HG02870 (cell line): ENCODE data around the gene GRAMD4.

ENCODE experiments used
- ATAC-seq: cut with Tn5 transposase; IDR thresholded peaks from one replicate; pipeline ENCODE4 v1.9.1; 2021; ENCODE audit warnings: mild to moderate bottlenecking, moderate library complexity; ENCODE audit not compliant: unreplicated experiment

Gene GRAMD4

DNA sequence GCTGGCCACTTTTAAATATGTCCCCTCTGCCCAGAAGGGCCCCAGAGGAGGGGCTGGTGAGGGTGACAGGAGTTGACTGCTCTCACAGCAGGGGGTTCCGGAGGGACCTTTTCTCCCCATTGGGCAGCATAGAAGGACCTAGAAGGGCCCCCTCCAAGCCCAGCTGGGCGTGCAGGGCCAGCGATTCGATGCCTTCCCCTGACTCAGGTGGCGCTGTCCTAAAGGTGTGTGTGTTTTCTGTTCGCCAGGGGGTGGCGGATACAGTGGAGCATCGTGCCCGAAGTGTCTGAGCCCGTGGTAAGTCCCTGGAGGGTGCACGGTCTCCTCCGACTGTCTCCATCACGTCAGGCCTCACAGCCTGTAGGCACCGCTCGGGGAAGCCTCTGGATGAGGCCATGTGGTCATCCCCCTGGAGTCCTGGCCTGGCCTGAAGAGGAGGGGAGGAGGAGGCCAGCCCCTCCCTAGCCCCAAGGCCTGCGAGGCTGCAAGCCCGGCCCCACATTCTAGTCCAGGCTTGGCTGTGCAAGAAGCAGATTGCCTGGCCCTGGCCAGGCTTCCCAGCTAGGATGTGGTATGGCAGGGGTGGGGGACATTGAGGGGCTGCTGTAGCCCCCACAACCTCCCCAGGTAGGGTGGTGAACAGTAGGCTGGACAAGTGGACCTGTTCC is 46.5 kb downstream of the GRAMD4 start:
- ATAC-seq, result no peak

DNA sequence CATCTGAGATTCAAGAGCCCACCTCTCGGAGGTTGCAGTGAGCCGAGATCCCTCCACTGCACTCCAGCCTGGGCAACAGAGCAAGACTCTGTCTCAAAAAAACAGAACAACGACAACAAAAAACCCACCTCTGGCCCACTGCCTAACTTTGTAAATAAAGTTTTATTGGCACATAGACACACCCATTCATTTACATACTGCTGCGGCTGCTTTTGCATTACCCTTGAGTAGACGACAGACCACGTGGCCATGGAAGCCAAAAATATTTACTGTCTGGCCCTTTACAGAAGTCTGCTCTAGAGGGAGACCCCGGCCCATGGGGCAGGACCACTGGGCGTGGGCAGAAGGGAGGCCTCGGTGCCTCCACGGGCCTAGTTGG is 47.0 kb downstream of the GRAMD4 start:
- ATAC-seq, result no peak

DNA sequence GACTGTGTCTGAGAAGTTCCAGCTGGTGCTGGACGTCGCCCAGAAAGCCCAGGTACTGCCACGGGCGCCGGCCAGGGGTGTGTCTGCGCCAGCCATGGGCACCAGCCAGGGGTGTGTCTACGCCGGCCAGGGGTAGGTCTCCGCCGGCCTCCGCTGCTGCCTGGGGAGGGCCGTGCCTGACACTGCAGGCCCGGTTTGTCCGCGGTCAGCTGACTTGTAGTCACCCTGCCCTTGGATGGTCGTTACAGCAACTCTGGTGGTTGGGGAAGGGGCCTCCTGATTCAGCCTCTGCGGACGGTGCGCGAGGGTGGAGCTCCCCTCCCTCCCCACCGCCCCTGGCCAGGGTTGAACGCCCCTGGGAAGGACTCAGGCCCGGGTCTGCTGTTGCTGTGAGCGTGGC is 47.9 kb downstream of the GRAMD4 start:
- no peak for ATAC-seq

DNA sequence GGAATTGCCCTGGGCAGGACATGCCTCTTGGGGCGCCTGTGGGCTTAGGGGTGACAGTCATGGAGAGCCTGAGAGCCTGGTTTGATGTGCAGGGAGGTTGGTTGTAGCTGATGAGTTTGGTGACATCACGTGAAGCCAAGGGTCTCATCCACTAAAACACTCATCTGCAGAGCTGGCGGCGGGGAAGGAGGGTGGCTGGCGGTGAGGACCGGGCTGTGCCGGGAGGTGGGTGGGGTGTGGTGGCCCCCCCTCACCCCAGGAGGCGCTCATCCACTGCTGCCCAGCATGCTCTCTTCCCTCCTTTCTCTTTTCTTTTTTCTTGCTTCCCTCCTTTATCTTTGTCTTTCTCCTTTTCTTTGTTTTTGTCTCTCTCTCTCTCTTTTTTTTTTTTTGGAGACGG is 49.0 kb downstream of the GRAMD4 start:
- ATAC-seq, result no peak

DNA sequence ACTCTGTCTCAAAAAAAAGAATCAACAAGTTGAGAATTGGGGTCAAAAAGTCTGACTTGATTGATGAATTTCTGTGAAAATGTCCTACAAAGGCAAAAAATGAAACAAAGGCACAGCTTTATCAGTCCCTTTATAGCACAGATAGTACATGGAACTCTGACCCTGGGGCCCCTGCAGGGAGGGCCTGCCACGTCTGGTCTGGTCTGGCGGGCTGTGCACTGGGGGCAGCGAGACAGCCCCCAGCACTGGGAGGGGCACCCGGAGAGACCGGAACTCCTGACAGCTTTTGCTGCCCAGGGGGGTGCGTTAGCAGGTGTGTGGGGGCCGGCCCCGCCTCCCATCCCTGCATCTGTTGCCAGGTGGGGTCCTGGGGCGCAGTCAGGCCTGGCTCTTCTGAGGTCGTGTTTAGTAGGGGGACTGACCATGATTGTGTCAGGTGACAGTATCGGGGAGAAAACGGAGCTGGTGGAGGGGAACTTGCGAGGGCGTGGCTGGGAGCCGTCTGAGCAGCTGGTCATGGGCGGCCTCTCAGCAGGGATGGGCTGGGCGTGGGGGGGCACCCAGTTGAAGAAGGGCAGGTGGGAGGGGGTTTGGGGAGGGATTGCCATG is 51.7 kb downstream of the GRAMD4 start:
- no peak for ATAC-seq

DNA sequence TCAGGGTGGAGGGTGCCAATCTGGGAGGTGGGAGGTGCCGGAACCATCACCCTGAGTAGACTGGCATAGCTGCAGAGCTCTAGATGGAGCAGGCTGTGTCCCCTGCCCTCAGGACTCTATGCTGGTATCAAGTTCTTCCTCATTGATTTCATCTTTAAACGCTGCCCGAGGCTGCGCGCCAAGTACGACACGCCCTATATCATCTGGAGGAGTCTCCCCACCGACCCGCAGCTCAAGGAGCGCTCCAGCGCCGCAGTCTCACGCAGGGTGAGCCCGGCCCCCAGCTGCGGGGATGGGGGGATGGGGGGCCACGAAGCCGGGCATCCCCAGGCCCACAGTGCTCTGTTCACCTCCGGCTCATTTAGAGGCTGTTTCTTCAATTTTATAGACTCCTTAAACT is 52.5 kb downstream of the GRAMD4 start:
- ATAC-seq, result no peak

DNA sequence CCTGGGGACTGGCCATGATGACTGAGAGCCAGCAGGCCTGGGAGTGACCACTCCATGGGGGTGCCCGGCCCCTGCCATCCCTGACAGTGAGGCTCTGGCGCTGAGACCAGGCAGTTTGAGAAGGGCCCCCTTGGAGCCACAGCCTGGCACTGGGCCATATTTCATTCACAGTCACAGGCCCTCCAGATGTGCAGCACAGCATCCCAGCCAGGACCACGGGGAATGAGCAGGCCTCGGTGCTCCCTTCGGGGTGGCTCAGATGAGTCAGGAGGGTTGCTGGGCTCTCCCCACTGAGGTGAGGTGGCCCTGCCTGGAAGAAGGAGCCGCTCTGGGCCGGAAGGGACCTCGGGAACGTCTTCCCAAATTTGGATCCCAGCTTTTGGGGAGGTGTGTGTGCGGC is 53.0 kb downstream of the GRAMD4 start:
- ATAC-seq, result no peak

DNA sequence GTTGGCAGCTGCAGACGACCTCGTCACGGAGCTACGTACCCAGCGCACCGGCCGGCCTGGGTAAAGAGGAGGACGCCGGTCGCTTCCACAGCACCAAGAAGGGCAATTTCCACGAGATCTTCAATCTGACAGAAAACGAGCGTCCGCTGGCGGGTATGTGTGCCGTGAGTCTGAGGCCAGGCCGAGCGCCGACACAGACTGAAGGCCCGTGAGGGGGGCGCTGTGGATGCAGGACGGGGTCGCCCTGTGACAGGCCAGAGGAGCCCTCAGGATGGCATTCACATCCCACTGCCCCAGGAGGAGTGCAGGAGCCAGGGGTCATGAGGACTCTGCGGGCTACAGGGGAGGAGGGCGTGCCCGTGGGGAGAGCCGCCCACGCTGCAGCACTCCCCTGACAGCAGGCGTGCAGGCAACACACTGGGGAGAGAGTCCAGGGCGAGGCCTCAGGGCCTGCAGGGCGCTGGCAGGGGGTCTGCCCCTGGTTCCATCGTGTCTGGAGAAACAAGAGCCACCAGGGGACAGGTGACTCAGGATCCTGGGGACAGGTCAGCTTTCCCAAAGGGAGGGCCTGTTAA is 53.6 kb downstream of the GRAMD4 start:
- ATAC-seq, result no peak

DNA sequence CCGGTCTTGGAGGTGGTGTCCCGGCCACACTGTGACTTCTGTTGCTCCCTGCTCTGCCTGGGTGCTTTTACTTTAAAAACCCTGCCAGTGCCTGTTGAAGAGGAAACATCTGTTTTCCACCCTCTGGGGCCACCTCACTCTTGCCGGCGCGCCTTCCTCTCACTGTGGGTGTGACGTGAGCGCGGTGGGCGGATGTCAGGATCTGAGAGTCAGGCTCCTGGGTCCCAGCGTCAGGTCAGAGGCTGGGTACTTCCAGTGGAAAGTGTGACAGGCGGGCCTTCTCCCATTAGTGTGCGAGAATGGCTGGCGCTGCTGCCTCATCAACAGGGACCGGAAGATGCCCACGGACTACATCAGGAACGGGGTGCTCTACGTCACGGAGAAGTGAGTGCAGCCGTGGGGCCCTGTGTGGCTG is 54.2 kb downstream of the GRAMD4 start:
- no peak for ATAC-seq

DNA sequence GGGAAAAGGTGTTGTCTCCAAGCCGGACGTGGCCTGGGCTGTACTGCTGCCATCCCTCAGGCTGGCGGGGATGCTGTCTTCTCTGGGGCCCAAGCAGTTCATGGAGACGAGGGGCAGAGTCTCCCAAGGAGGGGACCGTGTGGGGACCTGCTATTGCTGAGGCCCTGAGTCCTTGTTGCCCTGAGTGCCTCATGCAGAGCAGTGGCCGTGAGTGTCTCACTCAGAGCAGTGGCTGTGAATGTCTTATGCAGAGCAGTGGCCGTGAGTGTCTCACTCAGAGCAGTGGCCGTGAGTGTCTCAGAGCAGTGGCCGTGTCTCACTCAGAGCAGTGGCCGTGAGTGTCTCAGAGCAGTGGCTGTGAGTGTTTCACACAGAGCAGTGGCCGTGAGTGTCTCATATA is 54.7 kb downstream of the GRAMD4 start:
- no peak for ATAC-seq

DNA sequence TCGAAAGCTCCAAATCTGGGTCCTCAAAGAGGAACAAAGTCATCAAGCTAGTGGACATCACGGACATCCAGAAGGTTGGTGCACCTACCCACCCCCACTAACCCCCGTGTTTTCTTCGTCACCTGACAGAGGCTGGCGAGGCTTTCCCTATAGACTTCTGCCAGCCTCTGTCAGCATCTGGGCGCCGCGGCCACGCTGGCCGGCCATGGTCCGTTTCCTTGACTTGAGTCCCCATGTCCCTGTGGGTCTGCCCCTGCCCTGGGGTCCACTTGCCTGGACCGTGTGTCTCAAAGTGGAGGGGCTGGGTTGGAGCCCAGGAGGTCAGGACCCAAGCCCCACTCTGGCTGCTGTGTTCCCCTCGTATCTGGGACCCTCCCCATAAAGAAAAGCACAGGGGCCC is 55.3 kb downstream of the GRAMD4 start:
- ATAC-seq, result no peak

DNA sequence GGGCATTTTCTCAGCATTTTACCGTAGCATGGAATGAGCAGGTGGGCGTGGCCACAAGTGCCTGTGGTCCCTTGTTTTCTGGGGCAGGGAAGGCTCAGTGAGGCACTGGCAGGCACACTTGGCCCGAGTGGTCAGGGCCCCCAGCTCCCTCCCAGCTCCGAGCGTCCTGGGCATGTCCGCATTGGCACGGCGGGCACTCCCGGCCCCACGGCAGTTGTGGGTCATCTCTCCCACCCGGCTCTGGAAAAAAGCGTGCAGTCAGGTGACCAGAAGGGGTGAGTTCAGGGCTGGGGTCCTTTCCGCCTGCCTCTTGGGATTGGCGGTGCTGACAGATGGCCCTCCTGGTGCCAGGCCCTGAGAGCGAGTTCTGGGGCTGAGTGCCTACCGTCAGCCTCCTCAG is 55.8 kb downstream of the GRAMD4 start:
- no peak for ATAC-seq

DNA sequence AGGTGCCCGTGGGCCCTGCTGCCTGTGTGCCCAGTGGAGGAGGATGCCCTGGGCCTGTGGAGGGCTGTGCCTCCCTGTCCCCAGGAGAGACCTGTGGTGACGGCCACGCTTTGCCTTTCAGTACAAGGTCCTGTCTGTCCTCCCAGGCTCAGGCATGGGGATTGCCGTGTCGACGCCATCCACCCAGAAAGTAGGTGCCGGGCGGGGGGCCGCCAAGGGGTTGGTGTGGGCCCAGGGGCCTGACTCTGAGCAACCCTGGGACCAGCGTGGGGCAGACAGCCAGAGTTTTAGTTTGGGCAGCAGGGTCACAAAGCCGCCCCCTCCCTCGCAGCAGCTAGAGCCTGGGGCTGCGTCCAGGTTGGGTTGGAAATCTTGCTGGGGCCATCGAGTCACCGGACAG is 56.3 kb downstream of the GRAMD4 start:
- ATAC-seq, result no peak

DNA sequence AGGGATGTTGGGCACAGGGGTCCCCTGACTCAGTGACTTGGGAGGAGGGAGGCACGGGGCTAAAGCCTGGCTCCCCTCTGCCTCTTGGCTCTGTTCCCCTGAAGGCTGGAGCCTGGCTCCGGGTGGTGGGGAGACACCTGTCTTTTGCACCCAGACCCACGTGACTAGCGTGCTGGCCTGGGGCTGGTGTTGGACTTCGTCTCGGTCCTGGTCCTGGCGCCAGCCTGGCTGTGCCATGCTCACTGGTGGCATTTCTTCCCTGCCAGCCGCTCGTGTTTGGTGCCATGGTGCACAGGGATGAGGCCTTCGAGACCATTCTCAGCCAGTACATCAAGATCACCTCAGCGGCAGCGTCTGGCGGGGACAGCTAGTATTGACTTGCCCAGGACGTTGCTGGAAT is 56.7 kb downstream of the GRAMD4 start:
- ATAC-seq, result no peak

DNA sequence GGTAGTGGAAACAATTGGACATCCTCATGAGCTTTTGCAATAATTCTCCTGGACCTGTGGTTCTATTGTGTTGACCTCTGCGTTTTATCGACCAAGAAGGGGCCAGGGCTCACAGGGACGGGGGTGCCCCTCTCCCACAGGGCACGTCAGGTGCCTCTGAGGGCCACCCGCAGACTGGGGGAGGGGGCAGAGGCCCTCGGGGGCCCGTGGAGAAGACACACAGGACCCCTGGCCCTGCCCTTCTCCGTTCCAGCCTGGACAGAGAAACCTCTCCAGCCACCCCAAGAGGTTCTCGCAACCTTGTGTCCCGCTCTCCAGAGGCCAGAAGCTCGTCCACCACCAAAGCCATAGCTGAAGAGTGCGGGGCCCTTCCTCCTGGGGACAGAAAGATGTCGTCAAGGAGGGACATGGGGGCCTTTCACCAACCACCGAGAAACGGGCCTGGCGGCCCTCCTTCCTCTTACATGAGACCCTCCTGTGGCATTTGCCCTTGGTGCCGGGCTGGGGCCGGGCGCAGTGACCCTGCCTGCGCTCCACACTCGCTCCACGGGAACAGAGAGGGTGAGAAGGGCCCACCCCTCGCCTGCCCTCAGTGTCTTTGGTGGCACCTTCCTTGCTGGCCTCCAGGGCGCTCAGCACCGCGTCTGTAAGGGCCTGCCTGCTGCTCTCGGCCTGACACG is 57.3 kb downstream of the GRAMD4 start:
- no peak for ATAC-seq

DNA sequence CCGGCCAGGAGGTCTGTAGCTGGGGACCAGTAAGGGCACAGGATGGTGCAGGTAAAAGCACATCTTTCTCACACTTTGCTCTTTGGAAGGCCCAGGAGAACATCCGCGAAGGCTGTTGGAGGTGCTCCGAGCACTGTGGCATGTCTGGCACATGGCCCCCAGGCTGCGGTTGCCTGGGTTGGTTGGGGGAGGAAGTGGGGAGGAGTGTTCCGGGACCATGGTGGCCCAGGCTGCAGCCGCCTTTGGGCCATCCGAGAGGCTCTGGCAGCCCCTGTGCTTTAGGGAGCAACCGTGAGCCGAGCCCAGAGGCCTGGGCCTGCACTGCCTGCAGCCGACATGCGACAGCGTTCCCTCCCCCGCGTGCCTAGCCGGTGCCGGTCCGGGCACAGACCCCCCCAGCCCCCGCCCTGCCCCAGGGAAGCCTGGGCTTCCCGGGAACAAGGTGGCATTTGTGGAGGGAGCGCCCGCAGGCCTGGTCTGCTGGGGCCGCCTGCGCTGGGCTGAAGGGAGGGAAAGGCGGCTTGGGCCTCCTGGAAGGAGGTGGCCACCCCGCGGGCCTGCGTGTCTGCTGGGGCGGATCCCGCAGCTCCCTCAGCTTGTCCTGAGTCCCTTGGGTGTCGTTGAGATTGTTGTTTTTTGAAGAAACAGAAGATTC is 57.9 kb downstream of the GRAMD4 start:
- ATAC-seq, result no peak

DNA sequence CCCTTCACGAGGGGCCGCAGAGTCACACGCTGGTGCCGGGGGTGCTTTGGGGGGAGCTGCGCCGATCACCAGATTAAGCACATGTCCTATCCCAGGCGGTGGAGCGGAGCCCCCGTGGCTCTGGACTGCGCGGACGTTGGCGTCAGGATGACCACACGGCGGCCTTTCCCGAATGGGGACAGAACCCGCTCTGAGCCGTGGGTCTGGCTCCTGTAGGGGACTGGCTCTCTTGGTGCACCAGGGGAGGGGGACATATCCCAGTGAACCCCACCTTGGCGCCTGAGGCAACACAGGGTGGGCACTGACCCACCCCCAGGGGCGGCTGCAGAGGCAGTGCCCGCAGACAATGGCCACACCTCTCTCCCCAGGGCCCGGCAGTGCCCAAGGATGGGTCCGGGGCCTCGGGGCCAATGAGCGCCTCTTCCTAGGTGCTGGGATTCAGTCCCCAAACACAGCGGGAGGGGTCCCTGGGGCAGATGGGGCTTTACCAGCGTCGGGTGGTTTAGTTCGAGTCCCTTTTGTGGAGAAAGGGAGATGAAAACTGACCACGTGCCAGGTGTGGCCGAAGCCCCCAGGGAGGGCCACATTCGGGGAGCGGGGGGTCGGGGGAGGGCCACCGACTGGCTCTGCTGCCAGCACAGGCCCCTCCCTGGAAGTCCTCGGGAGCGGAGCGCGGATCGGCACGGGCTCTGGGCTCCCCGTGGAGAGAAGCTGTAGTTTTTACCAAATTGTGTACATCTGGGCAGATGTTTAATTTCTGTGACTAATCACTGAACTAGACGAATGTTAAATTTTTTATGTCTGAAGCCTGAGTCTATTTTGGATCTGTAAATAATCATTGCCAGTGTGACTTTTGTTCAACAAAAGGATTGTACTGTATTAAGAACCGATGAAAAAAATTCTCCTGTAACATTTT is 58.9 kb downstream of the GRAMD4 start:
- ATAC-seq, result no peak

DNA sequence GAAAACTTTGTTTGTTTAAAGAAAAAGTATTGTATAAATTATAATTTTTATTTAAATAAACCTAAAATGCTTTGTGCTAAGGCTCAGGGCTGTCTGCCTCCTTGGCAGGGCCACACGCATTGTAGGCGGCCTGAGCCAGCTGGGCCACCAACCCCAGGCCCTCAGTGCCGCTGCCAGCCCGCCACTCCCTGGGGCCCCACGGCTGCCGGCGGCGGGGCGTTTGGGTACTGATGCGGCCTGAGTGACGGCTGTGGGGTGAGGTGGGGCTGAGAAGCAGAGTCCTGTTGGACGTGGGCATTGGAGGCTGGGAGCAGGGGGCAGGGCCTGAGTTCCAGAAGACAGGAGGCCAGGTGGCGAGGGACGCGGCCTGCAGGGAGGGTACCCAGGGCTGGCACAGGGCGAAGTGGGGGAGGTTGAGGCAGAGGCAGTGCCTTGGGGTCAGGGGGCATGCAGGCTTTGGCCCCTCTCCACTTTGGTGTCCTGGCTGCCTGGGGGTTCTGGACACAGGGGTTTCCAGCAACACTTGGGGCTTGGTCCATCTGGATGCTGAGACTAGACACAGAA is 59.6 kb downstream of the GRAMD4 start:
- ATAC-seq, result no peak

DNA sequence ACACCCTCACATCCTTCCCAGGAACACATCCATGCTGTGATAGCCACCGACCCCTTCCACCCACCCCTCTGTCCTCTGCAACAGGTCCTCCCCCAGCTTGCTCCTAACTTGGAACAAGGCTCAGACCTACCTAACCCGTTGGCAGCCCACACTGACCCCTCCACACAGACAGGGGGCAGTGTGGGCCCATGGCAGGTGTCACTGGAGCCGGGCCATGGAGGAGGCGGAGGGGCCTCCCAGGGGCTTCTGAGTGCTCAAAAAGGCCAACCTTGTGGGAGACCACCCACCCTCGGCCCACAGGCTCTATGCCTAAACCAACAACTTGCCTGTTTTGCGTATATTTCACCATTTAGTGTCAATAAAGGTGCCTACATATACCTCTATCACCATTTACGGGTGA is 60.8 kb downstream of the GRAMD4 start:
- no peak for ATAC-seq

DNA sequence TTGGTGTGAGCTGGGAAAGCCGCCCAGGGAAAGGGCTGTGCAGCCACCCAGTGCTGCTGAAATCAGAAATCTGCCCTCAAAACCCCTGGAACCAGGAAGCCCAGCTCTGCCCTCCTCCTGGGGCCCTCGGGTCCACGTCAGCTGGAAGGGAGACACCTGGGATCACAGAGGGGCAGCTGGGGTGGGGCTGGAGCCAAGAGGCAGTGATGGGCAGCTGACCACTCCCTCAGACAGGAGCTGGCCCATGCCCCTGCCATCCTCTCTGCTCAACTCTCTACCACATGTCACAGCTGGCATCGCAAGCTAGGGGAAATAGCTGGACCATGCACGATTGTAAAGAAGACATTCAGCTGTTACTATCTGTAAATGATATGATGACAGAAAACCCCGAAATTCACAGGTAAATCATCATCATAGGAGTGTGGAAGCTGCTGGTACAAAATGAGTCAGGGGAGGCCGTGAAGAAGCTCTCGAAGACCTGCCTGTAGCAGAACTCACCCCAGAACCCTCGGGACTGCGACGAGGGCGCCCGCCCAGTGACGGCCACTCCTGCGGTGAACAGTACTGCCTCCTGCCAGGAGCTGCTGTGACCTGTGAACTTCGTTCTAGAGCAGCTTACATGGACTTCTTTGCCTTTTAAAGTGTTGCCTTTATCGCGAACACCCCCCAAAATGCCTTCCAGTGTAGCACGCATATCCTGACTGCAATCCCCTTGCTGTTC is 62.0 kb downstream of the GRAMD4 start:
- no peak for ATAC-seq
